NB4 (cell line): ENCODE measurements around the gene NRARP.
"Not testable (repeated sequence)": the region's sequence is repeated elsewhere in the genome, so short reads cannot be mapped to it uniquely, and the experiment has no call there.

ENCODE experiments used
- DNase-seq: peaks from one replicate; pipeline ENCODE4 v3.0.0; 2010; ENCODE audit warnings: low read depth
- H3K4me3 ChIP-seq: one replicate; pipeline ENCODE4 v1.5.1; 2011; ENCODE audit warnings: mild to moderate bottlenecking, low read depth, low read length, moderate library complexity
- MYC ChIP-seq: IDR thresholded peaks from 2 replicates; pipeline ENCODE4 v1.6.1; 2011; ENCODE audit warnings: low read depth, low read length
- POLR2A ChIP-seq: IDR thresholded peaks from 2 replicates; pipeline ENCODE4 v1.6.1; 2011; ENCODE audit warnings: mild to moderate bottlenecking; ENCODE audit not compliant: insufficient read length; ENCODE audit errors: extremely low read depth
- TF ChIP-seq, protein P1 (sequence below): IDR thresholded peaks from 2 replicates; pipeline ENCODE4 v1.6.1; 2011; ENCODE audit warnings: low read depth, low read length
- TF ChIP-seq, protein P2 (sequence below): IDR thresholded peaks from one replicate; pipeline ENCODE4 v1.5.1; 2012; ENCODE audit warnings: low read depth, low read length

NRARP gene

DNA sequence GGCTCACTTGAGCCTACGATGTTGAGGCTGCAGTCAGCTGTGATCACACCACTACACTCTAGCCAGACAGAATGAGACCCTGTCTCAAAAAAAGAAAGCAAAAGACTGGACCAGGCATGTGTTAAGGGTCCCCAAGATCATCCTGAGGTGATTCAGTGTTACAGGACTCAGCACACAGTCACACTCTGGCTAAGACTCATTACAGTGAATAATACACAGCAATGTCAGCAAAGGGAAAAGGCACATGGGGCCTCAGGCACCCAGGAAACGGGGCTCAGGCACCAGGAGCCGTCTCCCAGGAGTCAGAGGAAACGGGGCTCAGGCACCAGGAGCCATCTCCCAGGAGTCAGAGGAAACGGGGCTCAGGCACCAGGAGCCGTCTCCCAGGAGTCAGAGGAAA, 39.2 kb upstream of the NRARP start:
- TF ChIP-seq, protein P1, sequence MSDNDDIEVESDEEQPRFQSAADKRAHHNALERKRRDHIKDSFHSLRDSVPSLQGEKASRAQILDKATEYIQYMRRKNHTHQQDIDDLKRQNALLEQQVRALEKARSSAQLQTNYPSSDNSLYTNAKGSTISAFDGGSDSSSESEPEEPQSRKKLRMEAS: no peak
- TF ChIP-seq MYC: no peak
- no peak for TF ChIP-seq POLR2A
- TF ChIP-seq, protein P2, sequence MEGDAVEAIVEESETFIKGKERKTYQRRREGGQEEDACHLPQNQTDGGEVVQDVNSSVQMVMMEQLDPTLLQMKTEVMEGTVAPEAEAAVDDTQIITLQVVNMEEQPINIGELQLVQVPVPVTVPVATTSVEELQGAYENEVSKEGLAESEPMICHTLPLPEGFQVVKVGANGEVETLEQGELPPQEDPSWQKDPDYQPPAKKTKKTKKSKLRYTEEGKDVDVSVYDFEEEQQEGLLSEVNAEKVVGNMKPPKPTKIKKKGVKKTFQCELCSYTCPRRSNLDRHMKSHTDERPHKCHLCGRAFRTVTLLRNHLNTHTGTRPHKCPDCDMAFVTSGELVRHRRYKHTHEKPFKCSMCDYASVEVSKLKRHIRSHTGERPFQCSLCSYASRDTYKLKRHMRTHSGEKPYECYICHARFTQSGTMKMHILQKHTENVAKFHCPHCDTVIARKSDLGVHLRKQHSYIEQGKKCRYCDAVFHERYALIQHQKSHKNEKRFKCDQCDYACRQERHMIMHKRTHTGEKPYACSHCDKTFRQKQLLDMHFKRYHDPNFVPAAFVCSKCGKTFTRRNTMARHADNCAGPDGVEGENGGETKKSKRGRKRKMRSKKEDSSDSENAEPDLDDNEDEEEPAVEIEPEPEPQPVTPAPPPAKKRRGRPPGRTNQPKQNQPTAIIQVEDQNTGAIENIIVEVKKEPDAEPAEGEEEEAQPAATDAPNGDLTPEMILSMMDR: no peak
- H3K4me3 ChIP-seq: no peak overlapping the region
- no peak for DNase-seq

DNA sequence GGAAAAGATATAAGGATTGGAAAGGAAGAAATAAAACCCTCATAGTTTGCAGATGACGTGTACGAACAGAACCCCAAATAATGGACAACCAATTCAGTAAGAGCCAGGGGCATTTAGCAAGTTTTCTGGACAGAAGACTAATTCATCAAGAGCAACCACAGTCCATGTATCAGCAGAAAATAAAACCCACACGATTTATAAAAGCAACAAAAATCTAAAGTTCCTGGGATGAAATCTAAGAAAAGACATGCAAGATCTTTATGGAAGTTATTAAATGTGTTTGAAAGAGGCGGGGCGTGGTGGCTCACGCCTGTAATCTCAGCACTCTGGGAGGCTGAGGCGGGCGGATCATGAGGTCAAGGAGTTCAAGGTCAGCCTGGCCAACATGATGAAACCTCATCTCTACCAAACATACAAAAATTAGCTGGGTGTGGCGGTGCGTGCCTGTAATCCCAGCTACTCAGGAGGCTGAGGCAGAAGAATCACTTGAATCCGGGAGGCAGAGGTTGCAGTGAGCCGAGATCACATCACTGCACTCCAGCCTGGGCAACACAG, 37.9 kb upstream of the NRARP start:
- not testable (repeated sequence) for DNase-seq, H3K4me3 ChIP-seq

DNA sequence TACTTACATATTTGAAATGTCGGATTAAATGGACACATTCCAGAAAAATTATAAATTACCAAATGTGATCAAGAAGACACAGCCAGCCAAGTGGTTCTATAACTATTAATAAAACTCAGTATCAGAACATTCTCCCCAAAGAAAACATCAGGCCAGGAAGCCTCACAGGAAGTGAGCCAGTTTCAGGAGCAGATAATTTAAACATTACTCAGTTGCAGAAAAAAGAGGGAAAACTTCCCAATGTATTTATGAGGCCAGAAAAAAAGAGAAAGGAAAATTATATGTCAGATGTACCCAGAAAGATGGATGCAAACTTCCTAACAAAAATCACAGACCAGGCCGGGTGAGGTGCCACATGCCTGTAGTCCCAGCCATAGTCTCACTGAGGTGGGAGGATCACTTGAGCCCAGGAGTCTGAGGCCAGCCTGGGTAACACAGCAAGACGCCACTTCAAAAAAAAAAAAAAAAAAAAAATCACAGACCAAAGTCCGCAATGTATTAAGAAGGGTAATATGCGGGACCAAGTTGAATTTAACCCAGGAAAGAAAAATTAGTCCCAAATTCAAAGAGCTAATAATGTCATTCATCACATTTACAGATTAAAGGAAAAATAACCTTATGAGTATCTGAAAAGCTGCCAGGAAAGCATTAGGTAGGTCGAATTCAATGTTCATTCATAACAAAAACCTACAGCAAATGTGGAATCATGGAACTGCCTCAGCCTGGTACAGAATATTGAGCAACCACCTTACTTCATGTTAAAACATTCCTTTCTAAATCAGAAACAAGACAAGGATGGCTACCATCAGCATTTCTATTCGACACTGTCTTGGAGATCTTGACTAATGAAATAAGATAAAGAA, 37.2 kb upstream of the NRARP start:
- H3K4me3 ChIP-seq: no peak overlapping the region
- DNase-seq: no peak
- TF ChIP-seq, protein P2: no peak
- TF ChIP-seq MYC: no peak
- TF ChIP-seq, protein P1: no peak
- TF ChIP-seq POLR2A: no peak

DNA sequence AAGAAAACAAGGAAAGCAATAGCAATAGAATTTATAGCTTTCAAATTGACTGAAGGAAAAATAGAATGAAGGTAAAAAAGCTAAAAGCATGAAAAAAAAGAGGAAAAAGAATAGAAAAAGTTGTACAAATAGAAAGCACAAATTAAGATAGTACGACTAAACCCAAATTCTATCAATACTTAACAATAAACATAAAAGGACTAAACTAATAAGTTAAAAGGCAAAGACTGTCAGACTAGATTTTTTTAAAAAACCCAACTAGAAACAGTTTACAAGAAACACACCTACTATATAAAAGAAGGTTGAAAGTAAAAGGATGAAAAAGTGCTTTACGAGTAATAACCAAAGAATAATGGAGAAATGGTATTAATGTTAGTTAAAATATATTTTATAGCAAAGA, 34.7 kb upstream of the NRARP start:
- TF ChIP-seq, protein P2: no peak
- TF ChIP-seq MYC: no peak
- TF ChIP-seq, protein P1: no peak
- TF ChIP-seq POLR2A: no peak
- no peak for DNase-seq
- H3K4me3 ChIP-seq: no peak overlapping the region

DNA sequence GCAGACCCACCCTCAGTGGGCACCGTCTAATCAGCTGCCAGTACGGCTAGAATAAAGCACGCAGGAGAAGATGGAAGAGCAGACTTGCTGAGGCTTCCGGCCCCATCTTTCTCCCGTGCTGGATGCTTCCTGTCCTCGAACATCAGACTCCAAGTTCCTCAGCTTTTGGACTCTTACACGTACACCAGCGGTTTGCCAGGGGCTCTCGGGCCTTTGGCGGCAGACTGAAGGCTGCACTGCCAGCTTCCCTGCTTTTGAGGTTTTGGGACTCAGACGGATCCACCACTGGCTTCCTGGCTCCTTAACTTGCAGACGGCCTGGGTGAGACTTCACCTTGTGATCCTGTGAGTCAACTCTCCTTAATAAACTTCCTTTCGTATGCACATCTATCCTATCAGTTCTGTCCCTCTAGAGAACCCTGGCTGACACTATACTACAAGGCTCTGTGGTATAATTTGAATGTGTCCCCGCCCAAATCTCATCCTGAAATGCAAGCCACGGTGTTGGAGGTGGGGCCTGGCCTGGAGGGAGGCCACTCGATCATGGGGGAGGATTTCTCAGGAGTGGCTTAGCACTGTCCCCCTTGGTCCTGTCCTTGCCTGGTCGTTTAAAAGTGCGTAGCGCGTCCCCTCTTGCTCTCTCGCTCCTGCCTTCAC, 31.1 kb upstream of the NRARP start:
- DNase-seq: no peak
- no peak overlapping the region for H3K4me3 ChIP-seq
- TF ChIP-seq, protein P2: no peak
- no peak for TF ChIP-seq MYC
- TF ChIP-seq, protein P1: no peak
- no peak for TF ChIP-seq POLR2A

DNA sequence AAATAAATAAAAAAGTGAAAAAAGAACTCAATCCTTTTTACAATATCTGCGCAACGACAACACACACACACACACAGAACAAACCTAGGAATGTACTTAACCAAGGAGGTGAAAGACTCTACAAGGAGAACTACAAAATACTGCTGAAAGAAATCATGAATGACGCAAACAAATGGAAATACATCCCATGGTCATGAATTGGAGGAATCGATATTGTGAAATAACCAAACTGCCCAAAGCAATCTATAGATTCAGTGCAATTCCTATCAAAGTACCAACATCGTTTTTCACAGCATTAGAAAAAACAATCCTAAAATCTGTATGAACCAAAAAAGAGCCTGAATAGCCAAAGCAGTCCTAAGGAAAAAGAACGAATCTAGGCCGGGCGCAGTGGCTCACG, 29.9 kb upstream of the NRARP start:
- TF ChIP-seq, protein P1: no peak
- TF ChIP-seq, protein P2: no peak
- no peak for TF ChIP-seq POLR2A
- TF ChIP-seq MYC: no peak
- DNase-seq: no peak
- H3K4me3 ChIP-seq: no peak overlapping the region
